HepG2 (cell line): ENCODE results near the gene PSMB11. TPM values are rescaled to one million over a fixed set of nuclear protein-coding genes. Genes with fewer than 3 reads are reported as not detected.

Experiments
- AKAP8 ChIP-seq: sonication (generic); formaldehyde crosslinking; IDR thresholded peaks from 2 replicates; pipeline ENCODE4 v1.5.1; 2020; ENCODE audit warnings: mild to moderate bottlenecking, missing genetic modification reagents
- DBP ChIP-seq: sonication (generic); formaldehyde crosslinking; IDR thresholded peaks from 2 replicates; pipeline ENCODE4 v1.4.0; 2020; ENCODE audit warnings: missing genetic modification reagents; ENCODE audit errors: not compliant biosample characterization
- FOXP4 ChIP-seq: sonication (generic); formaldehyde crosslinking; IDR thresholded peaks from 2 replicates; pipeline ENCODE4 v1.4.0; 2020; ENCODE audit warnings: missing genetic modification reagents
- GATA4 ChIP-seq: sonication (generic); IDR thresholded peaks from 2 replicates; pipeline ENCODE4 v1.6.1; 2016; ENCODE audit warnings: antibody characterized with exemption, low read depth, borderline replicate concordance
- NFE2L1 ChIP-seq: sonication (generic); formaldehyde crosslinking; IDR thresholded peaks from 2 replicates; pipeline ENCODE4 v1.4.0; 2020; ENCODE audit warnings: missing genetic modification reagents, mild to moderate bottlenecking, borderline replicate concordance
- SAP130 ChIP-seq: IDR thresholded peaks from 2 replicates; pipeline ENCODE4 v1.6.1; 2016; ENCODE audit warnings: low read depth
- THAP9 ChIP-seq: sonication (generic); formaldehyde crosslinking; IDR thresholded peaks from 2 replicates; pipeline ENCODE4; 2020; ENCODE audit warnings: missing genetic modification reagents, mild to moderate bottlenecking, borderline replicate concordance
- ZFP36L1 ChIP-seq: sonication (generic); formaldehyde crosslinking; IDR thresholded peaks from 2 replicates; pipeline ENCODE4 v1.8.0; 2022; ENCODE audit warnings: mild to moderate bottlenecking, missing genetic modification reagents, moderate library complexity
- ZFX ChIP-seq: sonication (generic); formaldehyde crosslinking; IDR thresholded peaks from 2 replicates; pipeline ENCODE4 v1.4.0; 2020; ENCODE audit warnings: mild to moderate bottlenecking, low read depth, missing genetic modification reagents, moderate library complexity
- ZNF34 ChIP-seq: sonication (generic); formaldehyde crosslinking; IDR thresholded peaks from 2 replicates; pipeline ENCODE4 v1.4.0; 2020; ENCODE audit warnings: mild to moderate bottlenecking, missing genetic modification reagents, borderline replicate concordance
- ZNF468 ChIP-seq: sonication (generic); formaldehyde crosslinking; IDR thresholded peaks from 2 replicates; pipeline ENCODE4 v1.8.0; 2022; ENCODE audit warnings: mild to moderate bottlenecking, moderate library complexity, missing genetic modification reagents
- ZNF549 ChIP-seq: sonication (generic); formaldehyde crosslinking; IDR thresholded peaks from 2 replicates; pipeline ENCODE4 v1.5.0; 2020; ENCODE audit warnings: missing genetic modification reagents
- ZNF562 ChIP-seq: sonication (generic); formaldehyde crosslinking; IDR thresholded peaks from 2 replicates; pipeline ENCODE4 v1.8.0; 2022; ENCODE audit warnings: missing genetic modification reagents, borderline replicate concordance
- ZNF614 ChIP-seq: IDR thresholded peaks from 2 replicates; pipeline ENCODE4 v1.6.1; 2018; ENCODE audit warnings: missing biosample characterization, missing genetic modification reagents, inconsistent platforms, borderline replicate concordance
- ZNF768 ChIP-seq: sonication (generic); formaldehyde crosslinking; IDR thresholded peaks from 2 replicates; pipeline ENCODE4 v1.4.0; 2020; ENCODE audit warnings: missing genetic modification reagents
- ZSCAN12 ChIP-seq: sonication (generic); formaldehyde crosslinking; IDR thresholded peaks from 2 replicates; pipeline ENCODE4 v1.9.0; 2021; ENCODE audit warnings: mild to moderate bottlenecking, missing genetic modification reagents
- ZSCAN31 ChIP-seq: sonication (generic); formaldehyde crosslinking; IDR thresholded peaks from 2 replicates; pipeline ENCODE4 v1.5.0; 2020; ENCODE audit warnings: low read depth, mild to moderate bottlenecking, missing genetic modification reagents
- ZZZ3 ChIP-seq: sonication (generic); formaldehyde crosslinking; IDR thresholded peaks from 2 replicates; pipeline ENCODE4 v1.4.0; 2020; ENCODE audit warnings: missing genetic modification reagents, mild to moderate bottlenecking, borderline replicate concordance
- polyA plus RNA-seq, 8 experiments: library from polyadenylated mRNA; depleted of rRNA in 3 of 8; stranded (reverse) in 7 of 8; unstranded in 1 of 8; fragments of >200 nt; fragmentation: Illumina TruSeq in 4 of 8; extraction: Trizol in 4 of 8; gene quantifications; 2 replicates each; pipeline versions ENCODE4 v1.2.1 to v1.2.3, GENCODE V29; 2011 to 2016; ENCODE audit warnings: low read depth in 4 of 8, missing spikeins in 1 of 8, mixed read lengths in 1 of 8; ENCODE audit not compliant: insufficient read depth in 1 of 8
- total RNA-seq, 5 experiments: library from RNA; depleted of rRNA; stranded (reverse); fragments of >200 nt; fragmentation: Illumina TruSeq; extraction: Trizol; gene quantifications; 2 replicates each; pipeline ENCODE4 v1.2.3, GENCODE V29; 2016; ENCODE audit warnings: low read depth in 1 of 5
- TF ChIP-seq, protein P1 (sequence below): sonication (generic); formaldehyde crosslinking; IDR thresholded peaks from 2 replicates; pipeline ENCODE4 v1.5.0; 2020; ENCODE audit warnings: mild to moderate bottlenecking, missing genetic modification reagents

Gene PSMB11
- total and polyA plus RNA-seq, 2 of the 13 experiments (the other 11 are each of a cell fraction or from before 2014, with no cell fraction given), result not detected

- TF ChIP-seq NFE2L1 (CRISPR knock-in tag), result no peak
- 0 out of 2 replicates have a peak, but pooled peaks have one; percentile 78 for TF ChIP-seq AKAP8 (CRISPR knock-in tag)
- TF ChIP-seq ZNF562 (CRISPR knock-in tag), result no peak
- peak; percentile 75 for TF ChIP-seq ZNF614 (CRISPR knock-in tag)
- no peak for TF ChIP-seq ZNF468 (CRISPR knock-in tag)
- no peak for TF ChIP-seq ZSCAN12 (CRISPR knock-in tag)
- no peak; the same call in 1 of the 2 replicates for TF ChIP-seq ZNF34
- no peak for TF ChIP-seq ZFP36L1 (CRISPR knock-in tag)
- TF ChIP-seq ZZZ3 (CRISPR knock-in tag), result peak; percentile 80; the same call in 1 of the 2 replicates
- TF ChIP-seq ZNF768, result peak; percentile 84
- peak; percentile 90; the same call in 1 of the 2 replicates for TF ChIP-seq THAP9 (CRISPR knock-in tag)
- TF ChIP-seq GATA4, result no peak
- peak; percentile 79; the same call in 1 of the 2 replicates for TF ChIP-seq ZSCAN31 (CRISPR knock-in tag)
- TF ChIP-seq FOXP4 (CRISPR knock-in tag), result no peak; the same call in 1 of the 2 replicates
- TF ChIP-seq, protein P1, sequence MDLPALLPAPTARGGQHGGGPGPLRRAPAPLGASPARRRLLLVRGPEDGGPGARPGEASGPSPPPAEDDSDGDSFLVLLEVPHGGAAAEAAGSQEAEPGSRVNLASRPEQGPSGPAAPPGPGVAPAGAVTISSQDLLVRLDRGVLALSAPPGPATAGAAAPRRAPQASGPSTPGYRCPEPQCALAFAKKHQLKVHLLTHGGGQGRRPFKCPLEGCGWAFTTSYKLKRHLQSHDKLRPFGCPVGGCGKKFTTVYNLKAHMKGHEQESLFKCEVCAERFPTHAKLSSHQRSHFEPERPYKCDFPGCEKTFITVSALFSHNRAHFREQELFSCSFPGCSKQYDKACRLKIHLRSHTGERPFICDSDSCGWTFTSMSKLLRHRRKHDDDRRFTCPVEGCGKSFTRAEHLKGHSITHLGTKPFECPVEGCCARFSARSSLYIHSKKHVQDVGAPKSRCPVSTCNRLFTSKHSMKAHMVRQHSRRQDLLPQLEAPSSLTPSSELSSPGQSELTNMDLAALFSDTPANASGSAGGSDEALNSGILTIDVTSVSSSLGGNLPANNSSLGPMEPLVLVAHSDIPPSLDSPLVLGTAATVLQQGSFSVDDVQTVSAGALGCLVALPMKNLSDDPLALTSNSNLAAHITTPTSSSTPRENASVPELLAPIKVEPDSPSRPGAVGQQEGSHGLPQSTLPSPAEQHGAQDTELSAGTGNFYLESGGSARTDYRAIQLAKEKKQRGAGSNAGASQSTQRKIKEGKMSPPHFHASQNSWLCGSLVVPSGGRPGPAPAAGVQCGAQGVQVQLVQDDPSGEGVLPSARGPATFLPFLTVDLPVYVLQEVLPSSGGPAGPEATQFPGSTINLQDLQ (CRISPR knock-in tag), result peak; percentile 79; the same call in 1 of the 2 replicates
- TF ChIP-seq DBP (CRISPR knock-in tag), result no peak
- TF ChIP-seq SAP130, result peak; percentile 91
- TF ChIP-seq ZNF549 (CRISPR knock-in tag), result no peak
- peak; percentile 89 for TF ChIP-seq ZFX (CRISPR knock-in tag)
Measured at GRCh38 chr14:23071244-23071920, 29.4 kb downstream of the PSMB11 start (continued).
